Measurements from ENCODE around the gene CCDC186. TPM values are rescaled to one million over a fixed set of nuclear protein-coding genes. Genes with fewer than 3 reads are reported as not detected.

CCDC186 gene
- polyA plus RNA-seq, 6 donors from 2014 or later: 18.1 to 27.5 (median 21.2) TPM

- no peaks in the 10 kb centered on the region for H3K36me3 Mint-ChIP-seq
- H3K27ac Mint-ChIP-seq: no peak overlapping the region
- no peaks in the 10 kb centered on the region for H3K27me3 Mint-ChIP-seq
- no peaks in the 10 kb centered on the region for H3K9me3 Mint-ChIP-seq
- H3K4me3 Mint-ChIP-seq: peak overlapping the region in 1 of 8 donors; percentile 42
- peaks cover 0 to 5% (median 0%) of the 10 kb centered on the region in 3 donors for H3K4me1 Mint-ChIP-seq
- ATAC-seq (ENCODE audit: low read depth in 2 of 2): peak; percentile 38 to 62
- no peak for DNase-seq
These were observed 14.0 kb upstream of the CCDC186 start for GRCh38 chr10:114188001-114188400.

GRCh38 chr10:114184276-114184675 lies 10.3 kb upstream of the CCDC186 start:
- no peaks in the 10 kb centered on the region for H3K9me3 Mint-ChIP-seq
- no peak for DNase-seq
- no peak for ATAC-seq (ENCODE audit: low read depth in 2 of 2)
- no peaks in the 10 kb centered on the region for H3K36me3 Mint-ChIP-seq
- peaks cover 0 to 5% (median 0%) of the 10 kb centered on the region in 3 donors for H3K4me1 Mint-ChIP-seq
- no peak overlapping the region for H3K4me3 Mint-ChIP-seq
- H3K27me3 Mint-ChIP-seq: peaks cover 0 to 1% (median 0%) of the 10 kb centered on the region in 3 donors
- H3K27ac Mint-ChIP-seq: no peak overlapping the region

GRCh38 chr10:114183563-114183962 lies 9.6 kb upstream of the CCDC186 start:
- H3K27ac Mint-ChIP-seq: no peak overlapping the region
- H3K4me3 Mint-ChIP-seq: no peak overlapping the region
- peaks cover 0 to 5% (median 0%) of the 10 kb centered on the region in 3 donors for H3K4me1 Mint-ChIP-seq
- no peaks in the 10 kb centered on the region for H3K36me3 Mint-ChIP-seq
- DNase-seq (no peak), ATAC-seq (ENCODE audit: low read depth in 2 of 2) (no peak)
- H3K9me3 Mint-ChIP-seq: no peaks in the 10 kb centered on the region
- H3K27me3 Mint-ChIP-seq: peaks cover 0 to 7% (median 0%) of the 10 kb centered on the region in 3 donors

GRCh38 chr10:114181971-114182370 lies 8.0 kb upstream of the CCDC186 start:
- DNase-seq (no peak), ATAC-seq (ENCODE audit: low read depth in 2 of 2) (no peak)
- Mint-ChIP-seq H3K4me1 (no peaks in the 10 kb centered on the region), H3K4me3 (no peak overlapping the region), H3K27me3 (peaks cover 0 to 7% (median 0%) of the 10 kb centered on the region in 3 donors), H3K27ac (no peak overlapping the region), H3K36me3 (no peaks in the 10 kb centered on the region), H3K9me3 (no peaks in the 10 kb centered on the region)

- Mint-ChIP-seq H3K27ac (no peak overlapping the region), H3K36me3 (no peaks in the 10 kb centered on the region), H3K27me3 (peaks cover 0 to 7% (median 0%) of the 10 kb centered on the region in 3 donors), H3K9me3 (no peaks in the 10 kb centered on the region), H3K4me3 (no peak overlapping the region), H3K4me1 (no peaks in the 10 kb centered on the region)
- DNase-seq (no peak), ATAC-seq (ENCODE audit: low read depth in 2 of 2) (no peak)
These were observed 6.9 kb upstream of the CCDC186 start for GRCh38 chr10:114180937-114181336.

- Mint-ChIP-seq H3K4me1 (peaks cover 2 to 3% (median 3%) of the 10 kb centered on the region in 3 donors), H3K27ac (peak overlapping the region in 1 of 6 donors; percentile 61), H3K27me3 (peaks cover 0 to 7% (median 0%) of the 10 kb centered on the region in 3 donors), H3K4me3 (peak overlapping the region in 1 of 8 donors; percentile 66), H3K36me3 (no peaks in the 10 kb centered on the region), H3K9me3 (no peaks in the 10 kb centered on the region)
- DNase-seq (no peak), ATAC-seq (ENCODE audit: low read depth in 2 of 2) (no peak)
These were observed 5.7 kb upstream of the CCDC186 start for GRCh38 chr10:114179747-114180146.

- peak within 1 kb of the TSS in 2 of 6 donors; percentile 38 to 61 for H3K27ac Mint-ChIP-seq
These were observed 5.1 kb upstream of the CCDC186 start, which contains the start of gene TDRD1 for GRCh38 chr10:114179148-114179547. Gene TDRD1, plus strand, starts transcription at chr10:114179353. Its CDS starts 8,479 bp downstream, at chr10:114187832.

GRCh38 chr10:114176511-114176910 lies 2.5 kb upstream of the CCDC186 start:
- H3K27ac Mint-ChIP-seq: no peak overlapping the region
- peak overlapping the region in 1 of 8 donors; percentile 54 for H3K4me3 Mint-ChIP-seq

More at GRCh38 chr10:114179148-114179547, 5.1 kb upstream of the CCDC186 start, which contains the start of gene TDRD1:
- H3K4me1 Mint-ChIP-seq: peaks cover 6 to 8% (median 6%) of the 10 kb centered on the region in 3 donors
- no peak for DNase-seq
- no peak for ATAC-seq (ENCODE audit: low read depth in 2 of 2)
- peak within 1 kb of the TSS in 3 of 8 donors; percentile 35 to 66 (median 42) for H3K4me3 Mint-ChIP-seq
- no peaks in the 10 kb centered on the region for H3K9me3 Mint-ChIP-seq
- H3K27me3 Mint-ChIP-seq: peaks cover 0 to 7% (median 0%) of the 10 kb centered on the region in 3 donors
- H3K36me3 Mint-ChIP-seq: no peaks in the 10 kb centered on the region

GRCh38 chr10:114175667-114176066 lies 1.7 kb upstream of the CCDC186 start:
- H3K9me3 Mint-ChIP-seq: no peaks in the 10 kb centered on the region
- DNase-seq (no peak), ATAC-seq (ENCODE audit: low read depth in 2 of 2) (no peak)
- H3K4me3 Mint-ChIP-seq: peak overlapping the region in 4 of 8 donors; percentile 35 to 39 (median 35)
- no peaks in the 10 kb centered on the region for H3K36me3 Mint-ChIP-seq
- peaks cover 0 to 7% (median 0%) of the 10 kb centered on the region in 3 donors for H3K27me3 Mint-ChIP-seq
- peaks cover 22 to 25% (median 24%) of the 10 kb centered on the region in 3 donors for H3K4me1 Mint-ChIP-seq
- H3K27ac Mint-ChIP-seq: peak overlapping the region in 1 of 6 donors; percentile 27

More at GRCh38 chr10:114176511-114176910, 2.5 kb upstream of the CCDC186 start:
- peaks cover 22 to 25% (median 24%) of the 10 kb centered on the region in 3 donors for H3K4me1 Mint-ChIP-seq
- H3K36me3 Mint-ChIP-seq: no peaks in the 10 kb centered on the region
- peaks cover 0 to 7% (median 0%) of the 10 kb centered on the region in 3 donors for H3K27me3 Mint-ChIP-seq
- ATAC-seq (ENCODE audit: low read depth in 2 of 2) (no peak), DNase-seq (no peak)
- no peaks in the 10 kb centered on the region for H3K9me3 Mint-ChIP-seq

GRCh38 chr10:114174695-114175188 lies 739 bp upstream of the CCDC186 start:
- Mint-ChIP-seq H3K4me1 (peaks cover 23 to 25% (median 24%) of the 10 kb centered on the region in 3 donors), H3K4me3 (peak overlapping the region; percentile 95 to 100 (median 99))
- no peak for ATAC-seq (ENCODE audit: low read depth in 2 of 2)

GRCh38 chr10:114173603-114173920 lies 441 bp downstream of the CCDC186 start:
- peaks cover 26 to 27% (median 26%) of the 10 kb centered on the region in 3 donors for H3K4me1 Mint-ChIP-seq
- peaks cover 0 to 4% (median 3%) of the 10 kb centered on the region in 7 donors for H3K9me3 Mint-ChIP-seq
- H3K4me3 Mint-ChIP-seq: peak overlapping the region; percentile 95 to 100 (median 99)
- H3K27me3 Mint-ChIP-seq: no peaks in the 10 kb centered on the region
- ATAC-seq (ENCODE audit: low read depth in 2 of 2) (no peak), DNase-seq (no peak)
- H3K27ac Mint-ChIP-seq: peak overlapping the region; percentile 94 to 99 (median 98)
- H3K36me3 Mint-ChIP-seq: peaks cover 2 to 3% of the 10 kb centered on the region in 2 donors

More at GRCh38 chr10:114174695-114175188, 739 bp upstream of the CCDC186 start:
- Mint-ChIP-seq H3K9me3 (no peaks in the 10 kb centered on the region), H3K36me3 (no peaks in the 10 kb centered on the region), H3K27me3 (peaks cover 0 to 7% (median 0%) of the 10 kb centered on the region in 3 donors), H3K27ac (peak overlapping the region; percentile 83 to 99 (median 97))
- DNase-seq: no peak

GRCh38 chr10:114172776-114173602 lies 1.0 kb downstream of the CCDC186 start:
- H3K27ac Mint-ChIP-seq: peak overlapping the region; percentile 94 to 99 (median 98)
- peaks cover 0 to 7% (median 4%) of the 10 kb centered on the region in 7 donors for H3K9me3 Mint-ChIP-seq
- ATAC-seq (ENCODE audit: low read depth in 2 of 2): no peak
- DNase-seq: no peak
- no peaks in the 10 kb centered on the region for H3K27me3 Mint-ChIP-seq
- H3K4me1 Mint-ChIP-seq: peaks cover 29 to 32% (median 30%) of the 10 kb centered on the region in 3 donors
- peak overlapping the region; percentile 95 to 100 (median 99) for H3K4me3 Mint-ChIP-seq
- peaks cover 6 to 7% of the 10 kb centered on the region in 2 donors for H3K36me3 Mint-ChIP-seq

GRCh38 chr10:114172216-114172615 lies 1.8 kb downstream of the CCDC186 start:
- peaks cover 0 to 7% (median 4%) of the 10 kb centered on the region in 7 donors for H3K9me3 Mint-ChIP-seq
- peaks cover 6 to 10% of the 10 kb centered on the region in 2 donors for H3K36me3 Mint-ChIP-seq
- no peak for DNase-seq
- ATAC-seq (ENCODE audit: low read depth in 2 of 2): no peak
- peak overlapping the region in 3 of 6 donors; percentile 32 to 99 (median 94) for H3K27ac Mint-ChIP-seq
- peak overlapping the region; percentile 45 to 100 (median 99) for H3K4me3 Mint-ChIP-seq
- peaks cover 30 to 35% (median 33%) of the 10 kb centered on the region in 3 donors for H3K4me1 Mint-ChIP-seq
- no peaks in the 10 kb centered on the region for H3K27me3 Mint-ChIP-seq
